Fibroblast of peridontal ligament (primary cell): ENCODE measurements around the gene MGA.

Experiments
- DNase-seq: peaks from one replicate; pipeline ENCODE4 v3.0.0-alpha.2; 2010; ENCODE audit errors: extremely low read depth

MGA gene

DNA sequence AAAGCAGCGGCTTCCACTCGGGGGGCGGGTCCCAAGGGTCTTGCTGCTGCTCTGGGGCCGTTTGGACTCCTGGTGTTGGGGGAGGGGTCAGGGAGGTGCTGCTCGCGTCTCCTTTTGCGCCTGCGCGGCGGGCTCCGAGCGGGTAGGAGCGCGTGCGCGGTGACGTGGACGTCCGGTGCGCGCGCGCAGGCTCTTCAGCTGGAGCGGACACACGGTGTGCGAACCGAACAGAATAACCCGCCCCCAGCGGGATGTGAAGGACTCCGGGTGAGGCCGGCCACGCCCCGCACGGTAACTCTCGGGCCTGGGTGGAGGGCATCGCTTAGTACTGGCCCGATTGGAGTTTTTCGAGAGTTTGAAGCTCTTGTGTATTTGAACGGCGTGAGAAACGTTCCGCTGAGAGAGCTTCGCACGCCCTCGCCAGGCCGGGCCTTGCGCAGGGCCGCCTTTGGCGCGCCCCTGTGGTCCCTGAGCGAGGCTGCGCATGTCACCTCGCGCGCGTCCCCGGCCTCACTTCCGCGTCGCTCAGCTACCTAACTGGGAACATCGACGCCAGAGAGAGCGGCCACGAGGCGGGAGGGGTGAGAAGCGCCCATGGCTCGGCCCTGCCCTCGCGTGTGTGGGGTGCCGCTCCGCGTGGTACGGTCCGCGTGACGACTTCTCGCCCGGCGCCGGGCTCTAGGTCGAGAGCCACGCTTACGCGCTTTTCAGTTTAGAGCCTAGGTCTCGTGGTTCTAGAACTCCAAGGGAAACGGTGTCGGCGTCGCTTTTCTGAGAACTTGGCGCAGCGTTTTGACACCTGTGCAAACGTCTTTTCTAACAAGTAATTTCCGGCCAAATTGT, at the start of gene MGA:
Gene MGA, plus strand, starts transcription at position 171 of the 843 bp plus-strand sequence.
- peak; percentile 89 for DNase-seq

DNA sequence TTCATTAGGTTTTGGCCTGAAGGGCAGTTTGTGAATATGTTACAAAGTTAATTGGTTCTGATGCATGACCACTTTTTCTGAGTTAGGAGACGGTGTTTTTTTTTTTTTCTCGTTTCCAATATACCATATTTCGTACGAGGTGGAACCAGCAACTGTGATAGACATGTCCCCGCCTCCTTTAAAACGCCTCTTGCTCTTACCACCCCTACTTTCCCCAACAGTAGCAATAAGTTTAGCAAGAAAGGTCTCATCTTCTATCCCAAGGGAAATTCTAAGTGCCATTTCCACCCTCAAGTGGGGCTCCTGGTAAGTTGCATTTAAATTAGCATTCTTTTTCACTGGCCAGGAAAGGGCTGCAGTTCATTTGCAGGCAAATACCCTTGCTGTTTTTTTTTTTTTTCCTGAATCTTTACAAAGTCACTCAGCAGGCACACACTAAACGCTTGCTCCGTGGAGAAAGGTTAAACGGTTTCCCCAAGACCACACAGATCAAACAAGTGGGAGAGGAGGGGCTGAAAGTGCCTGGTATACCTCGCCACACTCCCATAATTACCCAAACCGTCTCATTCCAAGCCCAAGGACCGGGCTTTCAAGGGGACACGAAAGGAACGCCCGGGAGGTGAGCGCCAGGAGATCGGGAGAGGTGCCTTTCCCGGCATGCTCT, 39.5 kb upstream of the MGA start:
- no peak for DNase-seq

- peak; percentile 76 for DNase-seq
Observed at GRCh38 chr15:41621200-41622193, 38.7 kb upstream of the MGA start.

GRCh38 chr15:41622901-41623300, 37.3 kb upstream of the MGA start:
- no peak for DNase-seq

DNA sequence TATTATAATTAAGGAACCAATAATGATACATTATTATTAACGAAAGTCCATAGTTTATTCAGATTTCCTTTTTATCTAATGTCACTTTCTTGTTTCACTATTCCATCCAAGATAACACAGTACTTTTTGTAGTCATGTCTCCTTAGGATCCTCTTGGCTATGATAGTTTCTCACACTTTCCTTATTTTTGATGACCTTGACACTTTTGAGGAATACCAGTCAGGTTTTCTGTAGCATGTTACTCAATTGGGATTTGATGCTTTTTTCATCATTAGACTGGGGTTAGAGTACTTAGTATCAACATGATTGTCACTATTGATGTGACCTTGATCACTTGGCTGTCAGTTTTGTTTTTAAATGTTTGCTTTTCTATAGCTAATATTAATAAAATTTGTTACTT, 33.0 kb upstream of the MGA start:
- no peak for DNase-seq

DNA sequence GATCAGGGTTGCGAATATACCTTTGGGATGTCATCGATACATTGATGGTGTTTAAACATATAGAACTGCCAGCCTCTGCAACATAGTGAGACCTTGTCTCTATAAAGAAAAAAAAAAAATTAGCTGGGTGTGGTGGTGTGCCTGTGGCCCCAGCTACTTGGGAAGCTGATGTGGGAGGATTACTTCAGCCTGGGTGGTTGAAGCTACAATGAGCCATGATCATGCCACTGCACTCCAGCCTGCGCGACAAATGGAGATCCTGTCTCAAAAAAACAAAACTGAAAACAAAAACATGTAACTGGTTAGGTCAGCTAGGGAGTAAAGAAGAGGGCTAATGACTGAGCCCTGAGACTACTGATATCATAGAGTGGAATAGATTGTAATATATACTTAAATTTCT, 30.7 kb upstream of the MGA start:
- no peak for DNase-seq

DNA sequence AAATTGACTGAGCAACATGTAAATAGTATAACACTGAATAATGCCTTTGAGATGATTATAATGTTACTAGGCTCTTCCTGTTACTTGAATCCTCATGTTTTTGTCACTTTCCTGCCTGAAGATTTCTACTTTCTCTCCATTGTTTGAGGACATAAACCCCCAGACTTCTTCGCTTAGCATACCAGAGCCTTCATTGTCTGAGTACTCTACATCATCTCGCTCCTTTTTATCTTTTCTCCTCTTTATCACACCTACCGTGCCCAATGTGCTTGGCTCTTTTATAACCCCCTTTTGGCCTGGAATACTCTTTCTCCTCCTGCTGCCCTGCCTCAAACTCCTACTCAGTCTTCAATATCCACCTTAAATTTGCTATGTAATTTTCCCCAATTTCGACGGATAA, 30.3 kb upstream of the MGA start:
- DNase-seq, result no peak

DNA sequence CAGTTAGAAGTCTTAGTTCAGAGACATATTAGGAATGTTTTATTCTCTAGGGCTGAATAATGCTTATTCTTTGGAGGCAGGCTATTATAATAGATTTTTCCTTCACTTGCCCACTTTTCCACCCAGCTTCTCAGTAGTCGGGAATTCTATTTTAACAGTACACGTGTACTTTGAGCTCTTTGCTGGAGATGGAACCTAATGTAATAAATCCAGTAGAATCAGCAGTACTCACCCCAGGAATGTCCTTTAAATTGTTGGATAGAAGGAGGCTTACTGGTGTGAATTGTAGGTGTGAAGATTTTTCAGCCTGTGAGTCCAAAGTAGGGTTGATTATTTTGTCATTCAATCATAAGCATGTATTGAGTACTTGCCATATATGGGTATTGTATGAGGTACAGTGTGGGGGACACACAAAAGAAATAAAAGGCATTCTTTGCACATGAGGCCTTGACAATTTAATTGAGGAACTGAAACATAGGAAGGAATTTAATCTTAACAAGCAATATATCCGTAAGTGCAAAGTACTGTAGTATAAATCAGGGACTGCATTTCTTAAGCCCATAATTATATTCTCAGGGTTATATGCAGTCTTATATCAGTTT, 29.5 kb upstream of the MGA start:
- no peak for DNase-seq

- no peak for DNase-seq
Observed at GRCh38 chr15:41631880-41632470, 28.2 kb upstream of the MGA start.

DNA sequence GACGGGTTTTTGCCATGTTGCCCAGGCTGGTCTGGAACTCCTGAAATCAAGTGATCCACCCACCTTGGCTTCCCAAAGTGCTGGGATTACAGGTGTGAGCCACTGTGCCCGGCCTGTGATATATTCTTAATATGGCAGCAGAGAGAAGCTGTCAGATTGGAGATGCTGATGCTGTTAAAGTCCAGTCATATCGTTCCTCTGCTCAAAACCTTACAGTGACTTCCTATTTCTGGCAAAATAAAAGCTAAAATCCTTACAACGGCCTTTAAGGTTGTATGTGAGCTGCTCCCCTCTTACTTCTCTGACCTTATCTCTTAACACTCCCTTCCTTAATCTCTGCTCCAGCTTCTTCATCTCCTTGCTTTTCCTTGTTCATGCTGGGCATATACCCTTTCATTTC, 26.6 kb upstream of the MGA start:
- DNase-seq, result no peak

- no peak for DNase-seq
Observed at GRCh38 chr15:41634072-41634626, 26.1 kb upstream of the MGA start.

- DNase-seq, result no peak
Observed at GRCh38 chr15:41637086-41637485, 23.1 kb upstream of the MGA start.

DNA sequence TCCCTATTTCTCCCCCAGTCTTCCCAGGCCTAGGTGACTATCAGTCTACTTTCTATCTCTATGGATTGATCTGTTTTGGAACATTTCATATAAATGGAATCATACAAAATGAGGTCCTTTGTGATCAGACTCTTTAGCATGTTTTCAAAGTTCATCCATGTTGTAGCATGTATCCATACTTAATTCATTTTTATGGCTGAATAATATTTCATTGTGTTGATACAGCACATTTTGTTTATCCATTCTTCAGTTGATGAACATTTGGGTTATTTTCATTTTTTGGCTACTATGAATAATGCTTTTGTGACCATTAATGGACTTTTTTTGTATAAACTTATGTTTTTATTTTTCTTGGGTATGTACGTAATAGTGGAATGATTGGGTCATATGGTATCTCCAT, 19.2 kb upstream of the MGA start:
- DNase-seq, result no peak

DNA sequence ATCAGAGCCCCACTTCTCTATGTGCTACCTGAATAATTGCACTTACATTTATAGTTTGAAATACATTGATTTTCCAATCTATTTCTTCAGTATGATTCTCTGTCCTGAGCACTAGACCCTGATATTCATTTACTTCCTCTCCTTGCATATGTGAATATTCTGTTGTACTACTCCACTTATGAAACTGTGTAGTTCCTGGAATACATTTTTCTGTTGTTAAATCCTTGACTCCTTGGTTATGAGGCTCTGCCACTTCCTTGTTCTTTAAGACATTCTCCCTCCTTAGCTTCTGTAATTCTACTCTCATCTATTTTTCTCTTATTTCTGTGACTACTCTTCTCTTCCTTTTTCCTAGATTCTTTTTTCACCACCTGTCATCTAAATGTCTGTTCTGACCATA, 12.9 kb upstream of the MGA start:
- DNase-seq, result no peak

DNA sequence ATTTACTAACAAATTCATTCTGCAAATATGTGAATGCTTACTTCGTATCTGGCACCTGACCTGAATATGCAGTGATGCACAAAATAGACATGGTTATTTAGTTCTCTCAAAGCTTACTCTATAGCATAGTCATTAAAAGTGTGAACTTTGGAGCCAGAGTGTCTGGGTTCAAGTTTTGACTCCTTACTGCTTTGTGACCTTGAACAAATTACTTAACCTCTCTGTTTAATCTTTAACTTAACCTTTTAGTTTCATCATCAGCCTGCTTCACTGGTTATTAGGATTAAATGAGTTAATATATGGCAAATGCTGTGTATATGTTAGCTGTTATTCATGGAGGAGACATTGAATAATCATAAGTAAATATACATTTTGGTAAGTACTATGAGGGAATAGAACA, 12.1 kb upstream of the MGA start:
- no peak for DNase-seq

- DNase-seq, result peak; percentile 62
Observed at GRCh38 chr15:41648770-41649169, 11.4 kb upstream of the MGA start.

DNA sequence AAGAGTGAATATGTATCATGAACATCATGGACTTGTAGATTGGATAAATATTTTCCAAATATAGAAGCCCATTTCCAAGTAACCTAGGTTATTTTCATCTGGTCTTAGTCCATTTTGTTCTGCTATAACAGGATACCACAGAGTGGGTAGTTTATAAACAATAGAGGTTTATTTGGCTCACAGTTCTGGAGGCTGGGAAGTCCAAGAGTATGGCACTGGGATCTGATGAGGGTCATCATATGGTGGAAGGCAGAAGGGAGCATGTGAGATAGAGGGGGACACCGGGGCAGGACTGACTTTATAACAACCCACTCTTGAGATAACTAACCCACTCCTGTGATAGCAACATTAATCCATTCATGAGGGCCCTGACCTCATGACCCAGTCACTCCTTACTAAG, 9.4 kb upstream of the MGA start:
- DNase-seq, result no peak

DNA sequence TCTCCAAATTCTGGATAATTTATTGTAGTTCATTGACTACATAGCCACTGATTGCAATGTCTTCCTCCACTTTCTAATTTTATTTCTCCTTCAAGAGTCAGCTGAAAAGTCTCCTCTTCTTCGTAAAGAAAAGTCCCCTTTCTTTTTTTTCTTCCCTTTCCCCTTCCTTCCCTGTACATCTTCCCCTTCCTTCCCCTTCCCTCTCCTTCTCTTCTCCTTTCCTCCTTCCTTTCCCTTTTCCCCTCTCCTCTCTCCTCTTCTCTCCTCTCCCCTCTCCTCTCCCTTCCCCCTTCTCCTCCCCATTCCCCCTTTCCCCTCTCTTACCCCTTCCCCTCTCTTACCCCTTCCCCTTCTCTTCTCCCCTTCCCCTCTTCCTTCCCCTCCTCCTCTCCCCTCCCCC, 8.8 kb upstream of the MGA start:
- no peak for DNase-seq

- no peak for DNase-seq
Observed at GRCh38 chr15:41653760-41654159, 6.4 kb upstream of the MGA start.

DNA sequence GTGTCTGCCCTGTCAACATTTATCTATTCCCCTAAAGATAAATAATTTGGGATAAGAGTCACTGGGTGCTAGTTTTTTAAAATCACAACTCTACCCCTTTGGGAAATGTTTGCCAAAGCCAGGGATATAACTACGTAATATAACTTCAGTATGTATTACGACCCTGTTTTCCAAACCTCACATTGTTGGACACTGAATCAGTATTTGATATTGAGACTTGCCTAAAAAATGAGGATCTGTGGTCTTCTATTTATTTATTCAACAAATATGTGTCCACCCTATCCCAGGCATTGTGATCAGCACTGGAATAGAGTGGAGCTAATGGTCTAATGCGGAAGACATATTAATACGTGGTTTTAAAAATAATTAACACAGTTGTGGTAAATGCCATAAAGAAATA, 4.5 kb upstream of the MGA start:
- DNase-seq, result peak; percentile 68

- DNase-seq, result peak; percentile 14
Observed at GRCh38 chr15:41656188-41656587, 4.0 kb upstream of the MGA start.
